Trophoblast cell (in vitro differentiated cells and primary cell): ENCODE results near the gene ABAT.

Source experiments
- DNase-seq, 2 donors: peaks; one replicate each; pipeline ENCODE4 v3.0.0-alpha.2; 2016
- H2AFZ ChIP-seq: 2 replicates; pipeline ENCODE4 v1.6.1; 2013; ENCODE audit warnings: low read length, moderate library complexity, mild to moderate bottlenecking; ENCODE audit not compliant: insufficient read depth, poor library complexity
- H2AK5ac ChIP-seq: 2 replicates; pipeline ENCODE4 v1.6.1; 2013; ENCODE audit warnings: mild to moderate bottlenecking, low read length
- H2BK120ac ChIP-seq: 2 replicates; pipeline ENCODE4 v1.6.1; 2013; ENCODE audit warnings: low read length, mild to moderate bottlenecking, moderate library complexity; ENCODE audit not compliant: insufficient read depth, poor library complexity
- H2BK12ac ChIP-seq: 2 replicates; pipeline ENCODE4 v1.6.1; 2013; ENCODE audit warnings: mild to moderate bottlenecking, low read length, moderate library complexity
- H2BK5ac ChIP-seq: 2 replicates; pipeline ENCODE4 v1.6.1; 2013; ENCODE audit warnings: low read length, low read depth, moderate library complexity, mild to moderate bottlenecking; ENCODE audit not compliant: poor library complexity
- H3K14ac ChIP-seq: 2 replicates; pipeline ENCODE4 v1.6.1; 2013; ENCODE audit warnings: mild to moderate bottlenecking, low read length
- H3K18ac ChIP-seq: 2 replicates; pipeline ENCODE4 v1.6.1; 2013; ENCODE audit warnings: mild to moderate bottlenecking, low read length
- H3K23ac ChIP-seq: 2 replicates; pipeline ENCODE4 v1.6.1; 2013; ENCODE audit warnings: low read length
- H3K27ac ChIP-seq: 2 replicates; pipeline ENCODE4 v1.5.1; 2013; ENCODE audit warnings: low read depth, mild to moderate bottlenecking, inconsistent platforms, low read length, moderate library complexity
- H3K27me3 ChIP-seq: 2 replicates; pipeline ENCODE4 v1.6.1; 2013; ENCODE audit warnings: inconsistent platforms, mild to moderate bottlenecking, low read length, moderate library complexity; ENCODE audit not compliant: insufficient read depth
- H3K36me3 ChIP-seq, 2 experiments: 1 replicate in 1 of 2; 2 replicates in 1 of 2; pipeline ENCODE4 v1.6.1; 2013; ENCODE audit warnings: low read length in 2 of 2, mild to moderate bottlenecking in 2 of 2, moderate library complexity in 1 of 2; ENCODE audit not compliant: insufficient read depth in 2 of 2, control insufficient read depth in 1 of 2
- H3K4ac ChIP-seq: 2 replicates; pipeline ENCODE4 v1.6.1; 2013; ENCODE audit warnings: low read depth, mild to moderate bottlenecking, low read length, moderate library complexity
- H3K4me1 ChIP-seq, 2 experiments: 1 replicate in 1 of 2; 2 replicates in 1 of 2; pipeline ENCODE4 v1.6.1; 2013; ENCODE audit warnings: low read length in 2 of 2, mild to moderate bottlenecking in 2 of 2, moderate library complexity in 1 of 2; ENCODE audit not compliant: insufficient read depth in 2 of 2, control insufficient read depth in 1 of 2
- H3K4me2 ChIP-seq: 2 replicates; pipeline ENCODE4 v1.6.1; 2013; ENCODE audit warnings: inconsistent platforms, mild to moderate bottlenecking, low read length, moderate library complexity
- H3K4me3 ChIP-seq: 2 replicates; pipeline ENCODE4 v1.5.1; 2013; ENCODE audit warnings: mild to moderate bottlenecking, low read depth, low read length, inconsistent platforms
- H3K79me1 ChIP-seq: one replicate; pipeline ENCODE4 v1.6.1; 2013; ENCODE audit warnings: low read length
- H3K79me2 ChIP-seq: 2 replicates; pipeline ENCODE4 v1.6.1; 2013; ENCODE audit warnings: low read length, mild to moderate bottlenecking; ENCODE audit not compliant: control insufficient read depth, insufficient read depth, poor library complexity
- H3K9ac ChIP-seq: 2 replicates; pipeline ENCODE4 v1.6.1; 2013; ENCODE audit warnings: mild to moderate bottlenecking, low read length
- H3K9me3 ChIP-seq: 2 replicates; pipeline ENCODE4 v1.6.1; 2013; ENCODE audit warnings: low read depth, mild to moderate bottlenecking, control low read depth, inconsistent platforms, low read length; ENCODE audit not compliant: insufficient read depth
- H4K12ac ChIP-seq: 2 replicates; pipeline ENCODE4 v1.6.1; 2013; ENCODE audit warnings: low read depth, mild to moderate bottlenecking, low read length, moderate library complexity
- H4K8ac ChIP-seq: 2 replicates; pipeline ENCODE4 v1.6.1; 2013; ENCODE audit warnings: low read depth, mild to moderate bottlenecking, low read length, moderate library complexity
- H4K91ac ChIP-seq: one replicate; pipeline ENCODE4 v1.6.1; 2013; ENCODE audit warnings: low read depth, mild to moderate bottlenecking, low read length, moderate library complexity
- WGBS: extraction: QIAGEN DNeasy Blood & Tissue Kit; methylation state at CpG from one replicate; pipeline ENCODE4 v1.1.7; 2013; ENCODE audit warnings: missing lambda C conversion rate; ENCODE audit not compliant: insufficient read length, insufficient coverage; ENCODE audit errors: extremely low coverage; 5-methylcytosine and 5-hydroxymethylcytosine counted together

ABAT gene

DNA sequence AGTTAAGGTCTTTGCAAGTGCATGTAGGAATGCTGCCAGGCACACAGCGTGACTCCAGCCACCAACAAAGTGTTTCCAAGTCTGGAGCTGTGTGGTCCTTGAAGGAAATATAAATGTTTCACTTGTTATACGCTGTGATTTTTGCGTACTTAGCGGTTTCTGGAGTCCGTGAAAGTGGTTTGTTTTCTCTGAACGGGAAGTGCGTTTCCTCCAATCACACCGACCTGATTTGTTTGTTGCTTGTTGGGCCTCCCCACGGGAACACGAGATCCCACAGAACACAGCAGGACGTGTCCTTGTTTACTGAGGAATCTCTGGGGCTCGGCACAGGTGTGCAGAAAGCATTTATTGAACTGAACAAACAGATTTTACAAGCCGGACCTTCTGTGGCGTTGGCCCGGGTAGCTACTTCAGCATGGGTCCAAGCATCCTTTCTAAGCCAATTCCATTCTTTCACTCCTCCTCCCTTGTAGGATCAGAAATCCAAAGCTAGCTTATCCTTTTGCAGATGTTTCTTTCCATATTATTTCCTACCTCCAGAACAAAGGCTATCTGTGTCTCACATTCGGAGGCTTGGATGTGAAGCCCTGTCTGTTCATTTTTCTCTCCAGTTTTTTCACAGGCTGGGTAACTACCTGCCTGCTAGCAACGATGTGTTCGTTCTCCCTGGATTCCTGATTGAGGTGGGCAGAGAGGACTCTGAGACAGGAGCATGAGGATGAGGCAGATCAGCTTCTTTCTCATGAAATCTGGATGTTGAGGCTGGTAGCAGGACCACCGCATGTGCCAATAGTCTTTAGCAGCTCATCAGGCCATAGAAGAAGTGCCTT lies 44.6 kb downstream of the ABAT start:
- Histone ChIP-seq H3K4me2 (no peak overlapping the region), H3K27ac (no peak overlapping the region), H3K79me2 (no peaks in the 10 kb centered on the region), H4K12ac (no peak overlapping the region), H2BK12ac (no peak overlapping the region), H3K4ac (no peak overlapping the region), H2BK120ac (no peak overlapping the region), H3K9me3 (no peaks in the 10 kb centered on the region), H3K4me1 (no peaks in the 10 kb centered on the region), H2AFZ (no peak overlapping the region), H3K79me1 (no peaks in the 10 kb centered on the region), H2AK5ac (no peak overlapping the region), H4K91ac (no peak overlapping the region), H3K14ac (no peak overlapping the region), H3K9ac (no peak overlapping the region), H2BK5ac (no peak overlapping the region), H3K4me3 (no peak overlapping the region), H3K18ac (no peak overlapping the region), H4K8ac (no peak overlapping the region), H3K23ac (no peak overlapping the region), H3K27me3 (no peaks in the 10 kb centered on the region), H3K36me3 (no peaks in the 10 kb centered on the region)
- no peak for DNase-seq
- WGBS, result no CpG with 5 or more reads among the region's 19 CpGs

- Histone ChIP-seq H3K9me3 (no peaks in the 10 kb centered on the region), H3K23ac (no peak overlapping the region), H2BK12ac (no peak overlapping the region), H3K4me3 (no peak overlapping the region), H2AFZ (no peak overlapping the region), H3K79me1 (no peaks in the 10 kb centered on the region), H3K27me3 (no peaks in the 10 kb centered on the region), H3K79me2 (no peaks in the 10 kb centered on the region), H4K12ac (no peak overlapping the region), H4K8ac (no peak overlapping the region), H3K4ac (no peak overlapping the region), H2AK5ac (no peak overlapping the region), H3K14ac (no peak overlapping the region), H3K4me2 (no peak overlapping the region), H2BK120ac (no peak overlapping the region), H4K91ac (no peak overlapping the region), H3K18ac (no peak overlapping the region), H2BK5ac (no peak overlapping the region), H3K27ac (no peak overlapping the region), H3K9ac (no peak overlapping the region), H3K4me1 (no peaks in the 10 kb centered on the region), H3K36me3 (no peaks in the 10 kb centered on the region)
- no CpG with 5 or more reads among the region's 14 CpGs for WGBS
- no peak for DNase-seq
Observed at GRCh38 chr16:8720080-8720966, 45.9 kb downstream of the ABAT start.

DNA sequence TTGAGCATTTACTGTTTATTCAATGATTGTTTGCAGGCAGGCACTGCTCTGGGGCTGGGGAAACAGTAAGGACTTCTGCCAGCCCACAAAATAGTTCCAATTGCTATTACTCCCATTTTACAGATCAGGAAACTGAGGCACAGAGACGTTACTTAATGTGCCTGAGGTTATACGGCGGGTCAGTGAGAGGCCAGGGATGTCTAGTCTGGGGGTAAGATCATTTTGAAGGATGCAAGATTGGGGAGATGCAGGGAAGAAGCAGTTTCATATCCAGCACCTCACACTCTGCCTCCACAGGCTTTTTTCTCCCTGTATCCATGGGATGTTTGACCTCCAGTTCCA lies 46.5 kb downstream of the ABAT start:
- no peaks in the 10 kb centered on the region for H3K4me1 ChIP-seq
- H2BK120ac ChIP-seq, result no peak overlapping the region
- H2AFZ ChIP-seq, result no peak overlapping the region
- no peak overlapping the region for H4K12ac ChIP-seq
- no peak overlapping the region for H3K4me2 ChIP-seq
- H2BK12ac ChIP-seq, result no peak overlapping the region
- H3K79me2 ChIP-seq, result no peaks in the 10 kb centered on the region
- no peak for DNase-seq
- H4K91ac ChIP-seq, result no peak overlapping the region
- H3K9ac ChIP-seq, result no peak overlapping the region
- H3K18ac ChIP-seq, result no peak overlapping the region
- H3K4me3 ChIP-seq, result no peak overlapping the region
- H3K79me1 ChIP-seq, result no peaks in the 10 kb centered on the region
- H3K9me3 ChIP-seq, result no peaks in the 10 kb centered on the region
- no peaks in the 10 kb centered on the region for H3K36me3 ChIP-seq
- no peak overlapping the region for H3K14ac ChIP-seq
- H2BK5ac ChIP-seq, result no peak overlapping the region
- no peak overlapping the region for H3K27ac ChIP-seq
- no peaks in the 10 kb centered on the region for H3K27me3 ChIP-seq
- H4K8ac ChIP-seq, result no peak overlapping the region
- H3K23ac ChIP-seq, result no peak overlapping the region
- H3K4ac ChIP-seq, result no peak overlapping the region
- no CpG with 5 or more reads among the region's 3 CpGs for WGBS
- no peak overlapping the region for H2AK5ac ChIP-seq

GRCh38 chr16:8721336-8722024 lies 47.1 kb downstream of the ABAT start:
- no peak overlapping the region for H3K18ac ChIP-seq
- no peak overlapping the region for H2BK5ac ChIP-seq

More at GRCh38 chr16:8721336-8722024, 47.1 kb downstream of the ABAT start:
- Histone ChIP-seq H2BK12ac (no peak overlapping the region), H3K27ac (no peak overlapping the region), H3K9ac (no peak overlapping the region), H3K4me3 (no peak overlapping the region), H3K4me1 (no peaks in the 10 kb centered on the region), H3K79me1 (no peaks in the 10 kb centered on the region), H2BK120ac (no peak overlapping the region), H3K4me2 (no peak overlapping the region), H2AK5ac (no peak overlapping the region), H3K9me3 (no peaks in the 10 kb centered on the region), H3K79me2 (no peaks in the 10 kb centered on the region), H2AFZ (no peak overlapping the region), H3K4ac (no peak overlapping the region), H3K14ac (no peak overlapping the region), H3K36me3 (no peaks in the 10 kb centered on the region), H4K8ac (no peak overlapping the region), H4K91ac (no peak overlapping the region), H3K27me3 (no peaks in the 10 kb centered on the region), H3K23ac (no peak overlapping the region), H4K12ac (no peak overlapping the region)
- DNase-seq, result no peak
- no CpG with 5 or more reads among the region's 14 CpGs for WGBS
